Activated CD8-positive, alpha-beta memory T cell treated with anti-CD3 and anti-CD28 coated beads, Interleukin-2, amount 50 U/mL, for 1 hour (primary cell): Measurements from ENCODE around the gene MCCC2.
"Not testable (repeated sequence)": the region's sequence is repeated elsewhere in the genome, so short reads cannot be mapped to it uniquely, and the experiment has no call there.

Experiments used
- DNase-seq: peaks from one replicate; pipeline ENCODE4 v3.0.0-alpha.2; 2020; ENCODE audit errors: extremely low read depth

The MCCC2 gene

DNA sequence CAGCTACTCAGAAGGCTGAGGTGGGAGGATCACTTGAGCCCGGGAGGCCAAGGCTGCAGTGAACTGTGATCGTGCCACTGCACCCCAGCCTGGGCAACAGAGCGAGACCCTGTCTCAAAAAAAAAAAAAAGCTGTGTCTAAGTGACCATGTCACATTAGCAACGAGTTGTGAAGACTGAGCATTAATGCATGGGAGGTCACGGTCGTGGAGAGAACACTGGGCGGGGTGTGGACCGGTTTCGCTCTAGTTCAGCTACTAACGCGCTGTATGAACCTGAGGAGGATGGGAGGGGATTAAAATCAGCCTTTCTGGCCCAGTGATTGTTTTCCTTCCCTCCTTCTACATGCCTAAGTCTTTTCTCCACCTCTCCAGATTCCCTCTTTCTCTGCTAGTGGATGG is 75.2 kb downstream of the MCCC2 start:
- DNase-seq = no peak

DNA sequence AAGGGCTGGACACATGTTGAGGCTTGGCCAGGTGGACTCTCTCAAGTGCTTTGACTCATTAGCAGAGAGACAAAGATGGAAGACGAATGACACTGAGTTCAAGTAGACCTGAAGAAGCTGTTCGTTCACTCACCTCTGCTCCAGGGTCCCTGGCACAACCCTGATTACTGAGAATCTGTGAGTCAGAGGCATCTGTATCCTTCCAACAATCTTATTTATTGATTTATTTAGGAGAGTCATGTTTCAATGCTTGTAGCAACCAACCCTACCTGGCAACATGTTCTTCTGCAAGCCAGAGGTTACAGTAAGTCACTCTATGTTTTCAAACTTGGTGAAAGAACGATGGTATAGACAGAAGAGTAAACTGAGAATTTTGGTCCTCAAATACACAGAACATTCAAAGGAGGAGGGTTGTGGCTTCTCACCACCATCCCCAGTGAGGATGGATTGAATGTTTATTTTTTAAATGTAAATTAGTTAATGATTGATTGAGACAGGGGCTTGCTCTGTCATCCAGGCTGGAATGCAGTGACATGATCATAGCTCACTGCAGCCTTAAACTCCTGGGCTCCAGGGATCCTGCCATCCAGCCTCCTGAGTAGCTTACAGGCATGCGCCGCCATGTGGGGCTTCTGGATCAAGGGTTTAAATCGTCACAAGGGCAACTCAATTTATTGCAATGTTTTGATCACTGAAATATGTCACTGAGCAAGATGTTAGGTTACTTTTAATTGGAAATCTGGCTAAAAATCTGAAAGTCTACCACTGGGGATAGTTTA is 76.2 kb downstream of the MCCC2 start:
- no peak for DNase-seq

DNA sequence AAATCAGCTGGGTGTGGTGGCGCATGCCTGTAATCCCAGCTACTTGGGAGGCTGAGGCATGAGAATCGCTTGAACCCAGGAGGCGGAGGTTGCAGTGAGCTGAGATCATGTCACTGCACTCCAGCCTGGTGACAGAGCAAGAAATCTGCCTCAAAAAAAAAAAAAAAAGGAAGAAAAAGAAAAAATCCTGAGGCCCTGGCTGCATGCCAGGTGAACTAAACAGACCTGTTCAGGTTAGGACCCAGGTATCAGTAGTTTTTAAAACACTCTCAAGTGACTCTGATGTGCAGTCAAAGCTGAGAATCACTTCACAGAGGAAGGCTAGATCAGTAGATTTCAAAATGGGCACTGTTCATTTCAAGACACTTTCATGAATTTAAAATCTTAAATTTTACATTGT is 77.5 kb downstream of the MCCC2 start:
- DNase-seq = not testable (repeated sequence)

- DNase-seq = no peak
Observed at GRCh38 chr5:71666321-71666720, 79.2 kb downstream of the MCCC2 start.

GRCh38 chr5:71677977-71678376 is 90.8 kb downstream of the MCCC2 start:
- DNase-seq = no peak

GRCh38 chr5:71679714-71680113 is 92.6 kb downstream of the MCCC2 start:
- no peak for DNase-seq

DNA sequence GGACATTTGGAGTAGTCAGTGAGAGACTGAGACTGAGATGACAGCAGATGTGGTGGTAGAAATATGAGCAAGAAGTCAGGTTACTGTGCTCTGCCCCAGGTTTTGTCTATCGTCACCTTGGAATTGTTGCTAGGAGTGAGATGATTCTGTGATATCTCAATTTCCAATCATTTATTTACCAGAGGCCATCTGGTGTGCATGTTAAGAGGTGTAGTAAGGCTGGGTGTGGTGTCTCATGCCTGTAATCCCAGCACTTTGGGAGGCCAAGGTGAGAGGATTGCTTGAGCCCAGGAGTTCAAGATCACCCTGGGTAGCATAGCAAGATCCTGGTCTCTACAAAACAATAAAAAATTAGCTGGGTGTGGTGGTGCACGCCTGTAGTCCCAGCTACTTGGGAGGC is 93.4 kb downstream of the MCCC2 start:
- no peak for DNase-seq

DNA sequence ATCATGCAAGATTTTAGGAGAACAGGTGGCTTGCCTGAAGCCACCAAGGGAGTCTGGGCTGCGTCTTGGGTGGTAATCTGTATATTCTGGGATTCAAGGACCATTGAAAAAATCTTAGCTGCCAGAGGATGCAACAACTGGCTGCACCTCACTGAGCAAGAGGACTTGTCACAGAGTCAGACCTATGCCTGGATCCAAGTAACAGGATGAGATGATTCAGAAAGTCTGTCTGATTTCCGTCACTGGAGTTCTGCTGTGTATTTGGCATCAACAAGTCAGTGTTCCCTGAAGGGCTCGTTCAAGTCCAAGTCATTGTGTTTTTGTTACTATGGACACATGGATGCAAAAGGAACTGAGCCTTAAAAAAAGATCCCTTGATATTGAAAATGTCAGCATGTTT is 94.2 kb downstream of the MCCC2 start:
- no peak for DNase-seq

DNA sequence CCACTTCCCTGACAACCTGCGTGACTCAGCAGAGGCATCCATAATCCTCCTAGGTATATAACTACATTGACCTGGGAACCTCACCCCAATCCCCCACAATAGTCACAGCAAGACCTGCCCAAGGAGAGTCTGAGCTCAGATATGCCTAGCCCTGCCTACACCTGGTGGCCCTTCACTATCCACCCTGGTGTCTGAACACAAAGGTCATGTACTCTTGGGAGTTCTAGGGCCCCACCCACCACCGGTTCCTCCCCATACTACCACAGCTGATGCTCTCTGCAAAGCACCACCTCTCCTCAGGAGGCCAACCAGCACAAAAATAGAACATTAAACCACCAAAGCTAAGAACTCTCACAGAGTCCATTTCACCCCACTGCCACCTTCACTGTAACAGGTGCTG is 97.2 kb downstream of the MCCC2 start:
- no peak for DNase-seq

- DNase-seq = no peak
Observed at GRCh38 chr5:71693828-71694427, 106.8 kb downstream of the MCCC2 start.

- DNase-seq = no peak
Observed at GRCh38 chr5:71695071-71695470, 107.9 kb downstream of the MCCC2 start.

DNA sequence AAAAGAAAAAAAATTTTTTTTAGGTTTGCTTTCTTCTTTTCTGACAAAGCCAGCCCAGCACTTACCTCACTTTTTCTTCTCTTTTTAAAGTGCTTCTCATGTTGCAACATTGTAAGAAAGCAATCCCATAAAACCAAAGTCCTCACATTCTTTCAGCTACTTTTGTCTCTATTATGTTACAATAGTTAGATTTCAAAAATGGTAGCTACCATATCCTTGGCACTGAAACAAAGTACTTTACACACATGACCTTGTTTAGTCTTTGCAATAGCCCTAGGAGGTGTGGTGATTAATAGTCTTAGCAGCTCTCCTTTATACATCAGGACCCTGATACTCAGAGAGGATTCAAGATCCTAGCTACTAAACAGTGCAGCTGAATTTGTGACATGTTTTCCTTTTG is 108.5 kb downstream of the MCCC2 start:
- DNase-seq = no peak

- no peak for DNase-seq
Observed at GRCh38 chr5:71697967-71698366, 110.8 kb downstream of the MCCC2 start.

DNA sequence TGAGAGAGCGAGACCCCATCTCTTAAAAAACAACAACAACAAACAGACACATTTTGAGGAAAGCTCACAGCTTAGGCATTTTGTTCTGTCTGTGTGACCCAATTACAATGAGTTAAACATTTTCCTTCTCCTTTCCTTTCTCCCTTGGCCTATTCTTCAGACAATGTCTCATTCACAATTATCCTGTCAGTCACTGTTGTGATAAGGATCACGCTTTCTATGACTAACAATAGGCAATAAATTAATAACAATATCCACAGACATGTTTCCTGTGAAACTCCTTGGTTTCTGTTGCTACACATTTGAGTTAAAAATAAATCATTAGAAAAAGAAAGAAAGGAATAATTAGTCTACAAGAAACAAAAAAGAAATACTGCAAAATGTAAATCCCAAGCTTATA is 112.1 kb downstream of the MCCC2 start:
- no peak for DNase-seq

GRCh38 chr5:71699751-71700150 is 112.6 kb downstream of the MCCC2 start:
- DNase-seq = no peak

GRCh38 chr5:71700803-71701202 is 113.7 kb downstream of the MCCC2 start:
- no peak for DNase-seq

DNA sequence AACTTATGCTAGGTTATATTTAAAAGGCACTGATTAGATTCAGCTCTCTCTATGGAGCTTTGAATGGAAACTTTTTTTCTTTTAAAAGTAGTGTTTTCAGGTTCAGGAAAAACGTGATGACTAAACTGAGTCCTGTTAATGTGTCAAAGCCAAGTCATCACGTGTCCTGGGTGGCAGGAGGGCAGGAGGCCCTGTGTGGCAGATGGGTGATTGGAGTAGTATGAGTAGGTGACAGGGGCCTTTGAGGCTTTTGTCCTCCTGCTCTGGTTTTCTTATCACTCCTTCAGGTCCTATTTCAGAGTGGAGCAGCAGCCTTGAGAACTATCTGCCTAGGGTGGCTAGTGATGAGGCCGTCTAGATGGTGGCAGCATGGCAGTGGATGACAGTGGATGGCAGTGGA is 114.3 kb downstream of the MCCC2 start:
- no peak for DNase-seq

GRCh38 chr5:71703941-71704340 is 116.8 kb downstream of the MCCC2 start:
- DNase-seq = no peak

GRCh38 chr5:71705421-71705820 is 118.3 kb downstream of the MCCC2 start:
- no peak for DNase-seq

GRCh38 chr5:71706906-71707305 is 119.8 kb downstream of the MCCC2 start:
- no peak for DNase-seq
